Hepatocyte (in vitro differentiated cells): Measurements from ENCODE around the gene CEP85L. TPM values are rescaled to one million over a fixed set of nuclear protein-coding genes. Genes with fewer than 3 reads are reported as not detected.

Experiments
- DNase-seq: peaks from one replicate; pipeline ENCODE4 v3.0.0-alpha.2; 2016; ENCODE audit warnings: low spot score
- H2AFZ ChIP-seq: fragments of 200-600 bp; sonication (generic); 2 replicates; pipeline ENCODE4 v1.6.0; 2016; ENCODE audit warnings: antibody characterized with exemption, mild to moderate bottlenecking
- H3K27ac ChIP-seq: fragments of 200-600 bp; sonication (generic); 2 replicates; pipeline ENCODE4 v1.5.1; 2016; ENCODE audit warnings: mild to moderate bottlenecking
- H3K27me3 ChIP-seq: fragments of 200-600 bp; sonication (generic); 2 replicates; pipeline ENCODE4 v1.6.1; 2016
- H3K36me3 ChIP-seq: fragments of 200-600 bp; sonication (generic); replicated peaks from 2 replicates; pipeline ENCODE4 v1.5.1; 2016; ENCODE audit warnings: low read depth; ENCODE audit not compliant: insufficient read depth
- H3K4me1 ChIP-seq: fragments of 200-600 bp; sonication (generic); 2 replicates; pipeline ENCODE4 v1.5.1; 2016; ENCODE audit warnings: mild to moderate bottlenecking, moderate library complexity; ENCODE audit not compliant: insufficient read depth
- H3K4me2 ChIP-seq: fragments of 200-600 bp; sonication (generic); 2 replicates; pipeline ENCODE4 v1.6.0; 2016
- H3K4me3 ChIP-seq: fragments of 200-600 bp; sonication (generic); 2 replicates; pipeline ENCODE4 v1.5.1; 2016; ENCODE audit warnings: mild to moderate bottlenecking
- H3K79me2 ChIP-seq: fragments of 200-600 bp; sonication (generic); 2 replicates; pipeline ENCODE4 v1.6.0; 2017; ENCODE audit warnings: mild to moderate bottlenecking
- H3K9me2 ChIP-seq: fragments of 200-600 bp; sonication (generic); replicated peaks from 2 replicates; pipeline ENCODE4 v1.6.0; 2017; ENCODE audit warnings: mild to moderate bottlenecking; ENCODE audit not compliant: insufficient read depth
- H3K9me3 ChIP-seq: fragments of 200-600 bp; sonication (generic); 2 replicates; pipeline ENCODE4 v1.5.1; 2016; ENCODE audit warnings: low read depth, mild to moderate bottlenecking
- H4K20me1 ChIP-seq: fragments of 200-600 bp; sonication (generic); 2 replicates; pipeline ENCODE4 v1.6.0; 2016; ENCODE audit warnings: mild to moderate bottlenecking; ENCODE audit not compliant: insufficient read depth, poor library complexity, severe bottlenecking
- EZH2 ChIP-seq: fragments of 200-600 bp; sonication (generic); IDR thresholded peaks from 2 replicates; pipeline ENCODE4 v1.6.1; 2016; ENCODE audit warnings: antibody characterized with exemption, mild to moderate bottlenecking, borderline replicate concordance
- EZH2phosphoT487 ChIP-seq: fragments of 200-600 bp; sonication (generic); IDR thresholded peaks from one replicate; pipeline ENCODE4 v1.6.1; 2018; ENCODE audit warnings: antibody characterized with exemption, mild to moderate bottlenecking, low read depth, moderate library complexity; ENCODE audit not compliant: unreplicated experiment, severe bottlenecking
- WGBS: methylation state at CpG from one replicate; pipeline ENCODE4 v1.1.6; 2016; ENCODE audit warnings: low lambda C conversion rate; ENCODE audit errors: missing lambda C conversion rate; 5-methylcytosine and 5-hydroxymethylcytosine counted together
- polyA plus RNA-seq: library from polyadenylated mRNA; unstranded; fragments of >200 nt; fragmentation: Nextera tagmentation; extraction: Ambion mirVana; gene quantifications from 2 replicates; pipeline ENCODE4 v1.2.1, GENCODE V29; 2016
- total RNA-seq: library from RNA; depleted of rRNA; stranded (reverse); fragments of >200 nt; gene quantifications from 2 replicates; pipeline ENCODE4 v1.2.3, GENCODE V29; 2014
- TF ChIP-seq, protein P1 (sequence below): fragments of 200-600 bp; sonication (generic); IDR thresholded peaks from 2 replicates; pipeline ENCODE4 v1.5.1; 2016; ENCODE audit warnings: antibody characterized with exemption, mild to moderate bottlenecking; ENCODE audit not compliant: poor library complexity

Gene CEP85L
- total and polyA plus RNA-seq, 2 experiments from 2014 or later = 17.8 to 38.5 TPM

DNA sequence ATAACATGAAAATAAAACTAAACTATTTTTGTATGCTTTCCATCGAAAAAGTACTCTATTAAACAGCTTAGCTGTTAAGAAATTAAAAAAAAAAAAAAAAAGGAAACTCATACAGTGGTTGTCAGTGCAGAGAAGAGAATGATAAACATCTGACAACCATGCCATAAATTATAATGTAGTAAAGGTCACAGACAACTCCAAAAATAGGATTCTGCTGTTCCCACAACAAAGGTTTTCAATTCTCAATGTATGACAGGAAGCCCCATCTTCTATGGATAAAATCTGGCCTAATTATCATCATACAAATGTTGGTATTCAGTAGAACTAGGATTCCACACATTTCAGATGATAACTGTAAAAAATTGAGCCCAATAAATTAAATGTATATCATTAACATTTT, 98.3 kb downstream of the CEP85L start:
- no peaks in the 10 kb centered on the region for H3K36me3 ChIP-seq
- H3K4me1 ChIP-seq = no peaks in the 10 kb centered on the region
- H2AFZ ChIP-seq = no peak overlapping the region
- no peak overlapping the region for H3K27ac ChIP-seq
- H3K4me3 ChIP-seq = no peak overlapping the region
- peaks cover 29% of the 10 kb centered on the region for H4K20me1 ChIP-seq
- H3K9me3 ChIP-seq = no peaks in the 10 kb centered on the region
- no peak for TF ChIP-seq EZH2phosphoT487
- TF ChIP-seq, protein P1, sequence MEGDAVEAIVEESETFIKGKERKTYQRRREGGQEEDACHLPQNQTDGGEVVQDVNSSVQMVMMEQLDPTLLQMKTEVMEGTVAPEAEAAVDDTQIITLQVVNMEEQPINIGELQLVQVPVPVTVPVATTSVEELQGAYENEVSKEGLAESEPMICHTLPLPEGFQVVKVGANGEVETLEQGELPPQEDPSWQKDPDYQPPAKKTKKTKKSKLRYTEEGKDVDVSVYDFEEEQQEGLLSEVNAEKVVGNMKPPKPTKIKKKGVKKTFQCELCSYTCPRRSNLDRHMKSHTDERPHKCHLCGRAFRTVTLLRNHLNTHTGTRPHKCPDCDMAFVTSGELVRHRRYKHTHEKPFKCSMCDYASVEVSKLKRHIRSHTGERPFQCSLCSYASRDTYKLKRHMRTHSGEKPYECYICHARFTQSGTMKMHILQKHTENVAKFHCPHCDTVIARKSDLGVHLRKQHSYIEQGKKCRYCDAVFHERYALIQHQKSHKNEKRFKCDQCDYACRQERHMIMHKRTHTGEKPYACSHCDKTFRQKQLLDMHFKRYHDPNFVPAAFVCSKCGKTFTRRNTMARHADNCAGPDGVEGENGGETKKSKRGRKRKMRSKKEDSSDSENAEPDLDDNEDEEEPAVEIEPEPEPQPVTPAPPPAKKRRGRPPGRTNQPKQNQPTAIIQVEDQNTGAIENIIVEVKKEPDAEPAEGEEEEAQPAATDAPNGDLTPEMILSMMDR = no peak
- TF ChIP-seq EZH2 = no peak
- no peaks in the 10 kb centered on the region for H3K27me3 ChIP-seq
- H3K9me2 ChIP-seq = no peaks in the 10 kb centered on the region
- no peak for DNase-seq
- 75% methylated on average over 1 of the region's 1 CpG for WGBS
- H3K4me2 ChIP-seq = no peak overlapping the region
- peaks cover 59% of the 10 kb centered on the region for H3K79me2 ChIP-seq

DNA sequence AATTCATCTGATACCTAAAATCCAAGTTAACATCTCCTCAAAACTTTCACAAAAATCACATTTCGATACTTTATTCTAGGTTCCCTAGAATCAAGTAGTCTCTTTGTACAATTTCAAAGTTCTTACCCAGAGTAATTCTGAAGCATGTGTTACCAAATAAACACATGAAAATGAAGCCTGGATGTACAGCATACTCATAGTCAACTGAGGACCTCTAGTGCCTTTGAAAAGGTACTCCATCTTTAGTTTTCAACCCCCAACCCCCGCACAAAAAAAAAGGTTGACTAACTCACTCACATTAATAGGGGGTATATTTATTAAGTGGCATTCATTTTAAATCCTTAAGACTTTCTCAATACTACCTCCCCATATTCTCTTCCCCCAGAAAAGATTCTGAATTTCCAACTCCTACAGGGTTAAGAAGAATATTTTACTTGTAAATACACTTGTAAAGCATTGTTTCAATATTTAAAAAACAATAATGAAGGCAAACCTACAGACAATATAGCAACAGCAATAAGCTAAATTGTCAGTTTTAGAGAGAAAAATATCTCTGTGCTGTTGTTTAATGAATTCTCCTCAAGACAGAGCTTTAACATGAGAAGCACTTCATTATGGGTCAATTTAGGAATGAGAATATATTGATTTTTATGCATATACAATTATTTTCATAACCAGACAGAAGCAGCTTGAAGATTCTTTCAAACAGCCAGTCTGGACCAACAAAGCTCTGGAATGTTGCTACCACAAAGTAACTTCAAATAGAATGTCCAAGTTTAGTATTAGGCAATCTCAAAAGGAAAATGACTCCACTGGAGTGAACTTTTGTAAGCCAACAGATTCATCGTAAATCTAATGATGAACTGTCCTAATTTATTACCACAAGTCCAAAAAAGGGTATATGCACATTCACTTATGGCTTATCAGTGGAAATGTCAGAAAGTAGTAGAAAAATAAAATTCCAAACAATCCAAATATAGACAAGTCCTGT, 100.0 kb downstream of the CEP85L start:
- no peaks in the 10 kb centered on the region for H3K9me2 ChIP-seq
- DNase-seq = peak; percentile 65
- no peak overlapping the region for H3K27ac ChIP-seq

DNA sequence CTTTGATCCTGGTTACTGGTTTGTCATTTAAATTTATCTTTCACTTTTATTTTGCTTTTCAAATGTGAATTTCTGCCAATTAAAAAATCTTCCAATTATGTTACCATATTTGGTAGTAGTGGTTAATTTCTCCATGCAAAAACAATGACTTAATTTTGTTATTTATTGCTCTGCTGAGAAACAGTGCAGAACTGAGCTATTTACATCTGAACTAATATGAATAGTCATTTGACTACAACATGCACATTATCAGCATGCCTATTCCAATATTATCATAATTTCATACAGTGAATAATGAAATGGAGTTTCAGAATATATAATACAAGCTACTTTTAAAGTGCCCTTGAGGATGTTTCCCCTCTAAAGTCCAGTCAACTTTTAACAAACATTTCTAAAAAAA, 102.8 kb downstream of the CEP85L start:
- no peaks in the 10 kb centered on the region for H3K9me3 ChIP-seq
- no peak for DNase-seq
- H2AFZ ChIP-seq = no peak overlapping the region
- H3K4me1 ChIP-seq = no peaks in the 10 kb centered on the region
- no peaks in the 10 kb centered on the region for H3K9me2 ChIP-seq
- TF ChIP-seq, protein P1 = no peak
- TF ChIP-seq EZH2 (no peak), EZH2phosphoT487 (no peak)
- H3K27me3 ChIP-seq = no peaks in the 10 kb centered on the region
- peaks cover 69% of the 10 kb centered on the region for H3K79me2 ChIP-seq
- peaks cover 21% of the 10 kb centered on the region for H4K20me1 ChIP-seq
- no peaks in the 10 kb centered on the region for H3K36me3 ChIP-seq
- no peak overlapping the region for H3K4me3 ChIP-seq
- H3K27ac ChIP-seq = no peak overlapping the region
- H3K4me2 ChIP-seq = no peak overlapping the region

More for the DNA sequence above, 100.0 kb downstream of the CEP85L start:
- Histone ChIP-seq H2AFZ (no peak overlapping the region), H3K27me3 (no peaks in the 10 kb centered on the region), H3K4me3 (no peak overlapping the region), H3K79me2 (peaks cover 56% of the 10 kb centered on the region), H3K9me3 (no peaks in the 10 kb centered on the region), H3K4me1 (no peaks in the 10 kb centered on the region), H3K4me2 (no peak overlapping the region), H4K20me1 (peaks cover 20% of the 10 kb centered on the region), H3K36me3 (no peaks in the 10 kb centered on the region)
- 39% methylated on average over 3 of the region's 3 CpGs for WGBS
- TF ChIP-seq, protein P1 = peak; percentile 67
- TF ChIP-seq EZH2phosphoT487 = no peak
